Stimulated activated naive CD8-positive, alpha-beta T cell treated with anti-CD3 and anti-CD28 coated beads, Interleukin-15, amount 100 ng/mL, for 72 hours (primary cell): Measurements from ENCODE around the gene PYHIN1.

Experiments
- ATAC-seq: fragments of 150-1000 bp; cut with Tn5 transposase; 2 replicates; pipeline ENCODE4 v1.10.0; 2021; ENCODE audit warnings: mild to moderate bottlenecking, moderate library complexity
- DNase-seq, 2 donors: peaks; one replicate each; pipeline ENCODE4 v3.0.0; 2021 to 2022
- H3K27ac Mint-ChIP-seq, 2 donors: one replicate each; pipeline ENCODE4 v1.8.0; 2022; ENCODE audit warnings: mild to moderate bottlenecking in 2 of 2, mixed read lengths in 2 of 2, moderate library complexity in 2 of 2
- H3K27me3 Mint-ChIP-seq: one replicate; pipeline ENCODE4 v1.8.0; 2022; ENCODE audit warnings: mixed read lengths
- H3K4me1 Mint-ChIP-seq: one replicate; pipeline ENCODE4 v1.8.0; 2022; ENCODE audit warnings: mild to moderate bottlenecking, mixed read lengths
- H3K4me3 Mint-ChIP-seq, 2 donors: one replicate each; pipeline ENCODE4 v1.8.0; 2022; ENCODE audit warnings: mild to moderate bottlenecking in 2 of 2, mixed read lengths in 2 of 2, moderate library complexity in 1 of 2
- H3K9me3 Mint-ChIP-seq, 2 donors: one replicate each; pipeline ENCODE4 v1.8.0; 2022; ENCODE audit warnings: mixed read lengths in 2 of 2

Gene PYHIN1

DNA sequence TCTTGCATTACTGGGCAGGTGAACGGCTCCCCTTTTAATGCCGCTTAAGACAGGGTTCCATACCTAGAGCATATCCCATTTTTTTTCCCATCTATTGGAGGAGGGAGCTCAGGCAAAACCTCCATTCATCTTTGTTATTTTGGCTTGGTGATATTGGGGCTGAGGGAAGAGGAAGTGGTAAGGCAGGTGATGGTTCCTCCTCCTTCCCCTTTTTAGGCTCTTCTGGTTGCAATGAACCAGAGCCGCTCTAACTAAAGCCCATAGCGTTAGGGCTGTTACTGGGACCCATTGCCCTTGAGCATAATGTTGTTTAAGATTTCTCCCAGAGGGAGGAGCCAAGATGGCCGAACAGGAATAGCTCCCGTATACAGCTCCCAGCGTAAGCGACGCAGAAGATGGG, 21.1 kb downstream of the PYHIN1 start:
- DNase-seq (no peak), ATAC-seq (no peak)
- peaks cover 28% of the 10 kb centered on the region for H3K27me3 Mint-ChIP-seq
- no peak overlapping the region for H3K4me3 Mint-ChIP-seq
- no peak overlapping the region for H3K27ac Mint-ChIP-seq
- H3K4me1 Mint-ChIP-seq, result no peaks in the 10 kb centered on the region
- peaks cover 0 to 7% of the 10 kb centered on the region in 2 donors for H3K9me3 Mint-ChIP-seq

DNA sequence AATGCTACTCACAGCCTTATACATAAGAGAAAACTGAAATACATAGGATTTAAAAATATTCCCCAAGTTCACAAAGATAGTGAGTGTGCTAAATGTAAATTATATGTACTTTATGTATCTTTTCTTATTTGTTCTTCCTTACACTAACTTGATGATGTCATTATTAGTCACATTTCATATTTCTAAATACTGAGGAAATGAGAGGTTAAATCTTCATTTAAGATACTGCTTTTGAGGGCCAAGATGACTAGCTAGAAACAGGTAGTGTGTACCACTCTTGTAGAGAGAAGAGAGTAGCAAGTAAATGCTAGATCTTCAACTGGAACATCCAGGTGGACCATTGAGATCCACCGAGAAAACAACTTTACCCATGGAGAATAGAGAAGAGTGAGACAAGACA, 29.8 kb downstream of the PYHIN1 start:
- H3K27ac Mint-ChIP-seq, result no peak overlapping the region
- ATAC-seq (no peak), DNase-seq (no peak)
- peaks cover 0 to 5% of the 10 kb centered on the region in 2 donors for H3K9me3 Mint-ChIP-seq
- H3K4me1 Mint-ChIP-seq, result no peaks in the 10 kb centered on the region
- H3K27me3 Mint-ChIP-seq, result peaks cover 16% of the 10 kb centered on the region
- no peak overlapping the region for H3K4me3 Mint-ChIP-seq

- no peaks in the 10 kb centered on the region for H3K4me1 Mint-ChIP-seq
- H3K27ac Mint-ChIP-seq, result peak overlapping the region in 1 of 2 donors; percentile 34
Measured at GRCh38 chr1:158962983-158963382, 31.6 kb downstream of the PYHIN1 start.

DNA sequence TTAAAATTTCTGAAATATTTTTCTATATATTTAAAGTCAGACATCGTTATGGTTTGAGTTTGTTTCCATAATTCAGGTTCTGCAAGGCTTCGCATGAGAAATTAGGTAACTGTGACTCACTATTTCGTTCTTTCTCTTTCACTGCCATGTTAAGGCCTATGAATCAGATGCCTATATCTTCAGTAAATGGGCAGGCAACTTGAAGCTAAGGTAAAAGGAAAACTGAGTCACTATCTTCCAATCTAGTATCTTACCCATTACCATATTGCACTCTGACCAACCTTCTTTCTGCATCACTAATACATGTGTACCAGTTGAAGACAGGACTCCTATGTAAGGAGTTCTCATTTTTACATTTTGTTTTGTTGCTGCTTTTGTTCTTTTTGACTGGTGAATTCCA, 37.8 kb downstream of the PYHIN1 start:
- DNase-seq, result no peak
- no peak overlapping the region for H3K4me3 Mint-ChIP-seq
- ATAC-seq, result peak; percentile 94
- H3K9me3 Mint-ChIP-seq, result peaks cover 0 to 10% of the 10 kb centered on the region in 2 donors
- peaks cover 13% of the 10 kb centered on the region for H3K4me1 Mint-ChIP-seq
- H3K27me3 Mint-ChIP-seq, result peaks cover 12% of the 10 kb centered on the region
- no peak overlapping the region for H3K27ac Mint-ChIP-seq

More at GRCh38 chr1:158962983-158963382, 31.6 kb downstream of the PYHIN1 start:
- no peak for ATAC-seq
- Mint-ChIP-seq H3K27me3 (peaks cover 16% of the 10 kb centered on the region), H3K4me3 (no peak overlapping the region), H3K9me3 (peaks cover 0 to 5% of the 10 kb centered on the region in 2 donors)
- no peak for DNase-seq

- H3K9me3 Mint-ChIP-seq, result peaks cover 0 to 10% of the 10 kb centered on the region in 2 donors
- DNase-seq (no peak), ATAC-seq (peak; percentile 58)
- H3K27ac Mint-ChIP-seq, result peak overlapping the region in 1 of 2 donors; percentile 10
- H3K27me3 Mint-ChIP-seq, result peaks cover 5% of the 10 kb centered on the region
- H3K4me1 Mint-ChIP-seq, result peaks cover 13% of the 10 kb centered on the region
- H3K4me3 Mint-ChIP-seq, result no peak overlapping the region
Measured at GRCh38 chr1:158969855-158970254, 38.5 kb downstream of the PYHIN1 start.

DNA sequence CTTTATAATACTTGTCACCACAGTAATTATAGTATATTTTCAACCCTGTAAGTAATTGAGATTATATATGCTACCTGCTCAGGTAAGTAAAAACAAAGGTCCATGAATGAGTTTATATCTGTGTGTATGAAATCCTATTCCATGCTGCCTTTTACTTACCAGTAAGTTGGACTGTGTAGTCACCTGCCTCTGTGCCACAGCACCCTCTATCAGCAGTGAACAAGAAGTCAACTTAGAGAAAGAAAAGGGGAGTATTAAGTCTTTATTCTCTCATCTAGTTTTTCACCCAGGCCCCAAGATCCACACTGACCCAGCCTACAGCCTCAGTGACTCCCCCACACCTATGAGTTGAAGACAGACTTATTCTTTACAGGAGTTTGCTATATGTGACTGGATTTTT, 41.5 kb downstream of the PYHIN1 start:
- H3K27me3 Mint-ChIP-seq, result no peaks in the 10 kb centered on the region
- no peak overlapping the region for H3K4me3 Mint-ChIP-seq
- ATAC-seq (peak; percentile 48), DNase-seq (no peak)
- H3K4me1 Mint-ChIP-seq, result peaks cover 13% of the 10 kb centered on the region
- H3K9me3 Mint-ChIP-seq, result peaks cover 0 to 4% of the 10 kb centered on the region in 2 donors
- H3K27ac Mint-ChIP-seq, result no peak overlapping the region

DNA sequence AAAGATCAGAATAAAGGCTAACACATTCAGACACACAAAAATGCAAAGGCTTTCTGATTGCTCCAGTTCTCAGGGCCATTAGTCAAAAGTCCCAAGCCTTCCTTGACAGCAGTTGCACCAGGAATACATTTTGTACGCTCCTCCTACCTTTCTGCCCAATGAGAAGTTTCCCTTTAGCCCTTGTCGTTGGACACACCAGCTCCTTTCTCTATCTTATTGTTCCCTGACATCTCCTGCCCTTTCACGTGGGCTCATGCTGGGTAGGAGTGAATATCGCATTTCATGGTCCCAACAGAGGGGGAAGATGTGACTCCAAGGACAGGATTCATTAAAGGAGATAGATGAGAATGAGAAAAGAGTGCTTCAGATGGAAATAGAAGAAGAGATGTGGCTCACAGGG, 44.9 kb downstream of the PYHIN1 start:
- no peak for ATAC-seq
- Mint-ChIP-seq H3K9me3 (peaks cover 0 to 7% of the 10 kb centered on the region in 2 donors), H3K4me1 (peaks cover 6% of the 10 kb centered on the region), H3K4me3 (no peak overlapping the region), H3K27ac (no peak overlapping the region), H3K27me3 (no peaks in the 10 kb centered on the region)
- no peak for DNase-seq

- DNase-seq, result no peak
Measured at GRCh38 chr1:158978730-158979129, 47.4 kb downstream of the PYHIN1 start.

GRCh38 chr1:158979229-158979628, 47.9 kb downstream of the PYHIN1 start:
- Mint-ChIP-seq H3K4me1 (peaks cover 6% of the 10 kb centered on the region), H3K4me3 (no peak overlapping the region), H3K27me3 (peaks cover 7% of the 10 kb centered on the region), H3K27ac (no peak overlapping the region), H3K9me3 (peaks cover 2 to 23% of the 10 kb centered on the region in 2 donors)
- DNase-seq (no peak), ATAC-seq (no peak)

More at GRCh38 chr1:158978730-158979129, 47.4 kb downstream of the PYHIN1 start:
- no peak overlapping the region for H3K4me3 Mint-ChIP-seq
- no peak overlapping the region for H3K27ac Mint-ChIP-seq
- H3K4me1 Mint-ChIP-seq, result peaks cover 6% of the 10 kb centered on the region
- peaks cover 7% of the 10 kb centered on the region for H3K27me3 Mint-ChIP-seq
- peaks cover 0 to 22% of the 10 kb centered on the region in 2 donors for H3K9me3 Mint-ChIP-seq
- no peak for ATAC-seq

GRCh38 chr1:158983235-158983634, 51.9 kb downstream of the PYHIN1 start:
- ATAC-seq (no peak), DNase-seq (no peak)
- peaks cover 15% of the 10 kb centered on the region for H3K27me3 Mint-ChIP-seq
- no peak overlapping the region for H3K4me3 Mint-ChIP-seq
- H3K9me3 Mint-ChIP-seq, result peaks cover 10 to 39% of the 10 kb centered on the region in 2 donors
- H3K27ac Mint-ChIP-seq, result no peak overlapping the region
- H3K4me1 Mint-ChIP-seq, result peaks cover 6% of the 10 kb centered on the region

- DNase-seq, result no peak
- H3K27me3 Mint-ChIP-seq, result peaks cover 15% of the 10 kb centered on the region
- H3K9me3 Mint-ChIP-seq, result peaks cover 10 to 39% of the 10 kb centered on the region in 2 donors
- no peak overlapping the region for H3K4me3 Mint-ChIP-seq
- ATAC-seq, result no peak
- no peaks in the 10 kb centered on the region for H3K4me1 Mint-ChIP-seq
- H3K27ac Mint-ChIP-seq, result no peak overlapping the region
Measured at GRCh38 chr1:158984386-158984785, 53.0 kb downstream of the PYHIN1 start.

DNA sequence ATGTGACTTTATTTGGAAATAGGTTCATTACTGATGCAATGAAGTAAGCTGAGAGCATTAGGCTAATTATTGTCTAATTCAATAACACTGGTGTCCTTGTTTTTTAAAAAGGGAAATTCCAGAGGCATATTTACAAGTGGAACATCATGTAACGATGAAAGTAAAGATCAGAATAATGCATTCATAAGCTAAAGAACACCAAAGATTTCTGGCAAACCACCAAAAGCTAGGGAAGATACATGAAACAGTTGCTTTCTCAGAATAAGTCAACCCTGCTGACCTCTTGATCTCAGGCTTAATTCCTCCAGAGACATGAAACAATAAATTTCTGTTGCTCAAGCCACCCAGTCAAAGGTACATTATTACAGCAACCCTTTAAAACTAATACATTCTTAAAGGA, 58.1 kb downstream of the PYHIN1 start:
- ATAC-seq (no peak), DNase-seq (no peak)
- peaks cover 8% of the 10 kb centered on the region for H3K27me3 Mint-ChIP-seq
- no peaks in the 10 kb centered on the region for H3K4me1 Mint-ChIP-seq
- H3K27ac Mint-ChIP-seq, result no peak overlapping the region
- no peak overlapping the region for H3K4me3 Mint-ChIP-seq
- H3K9me3 Mint-ChIP-seq, result peaks cover 28 to 36% of the 10 kb centered on the region in 2 donors

- no peak for DNase-seq
Measured at GRCh38 chr1:158992787-158993312, 61.5 kb downstream of the PYHIN1 start.

DNA sequence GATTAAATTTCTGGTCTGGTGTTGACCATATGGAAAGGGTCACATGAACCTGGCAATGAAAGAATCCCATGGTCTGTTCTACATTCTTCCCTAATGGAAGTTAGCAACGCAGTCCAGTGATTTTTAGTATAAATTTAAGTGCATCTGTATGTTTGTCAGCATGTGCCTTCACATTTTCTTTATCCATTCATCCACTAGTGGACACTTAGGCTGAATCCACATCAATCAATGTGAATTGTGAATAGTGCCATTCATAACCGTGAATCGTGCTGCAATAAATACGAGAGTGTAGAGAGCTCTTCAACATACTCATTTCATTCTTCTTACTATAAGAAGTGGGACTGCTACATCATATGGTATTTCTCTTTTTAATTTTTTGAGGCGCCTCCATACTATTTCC, 65.6 kb downstream of the PYHIN1 start:
- peaks cover 12 to 23% of the 10 kb centered on the region in 2 donors for H3K9me3 Mint-ChIP-seq
- H3K27ac Mint-ChIP-seq, result no peak overlapping the region
- peaks cover 12% of the 10 kb centered on the region for H3K4me1 Mint-ChIP-seq
- H3K4me3 Mint-ChIP-seq, result no peak overlapping the region
- no peak for ATAC-seq
- no peak for DNase-seq
- H3K27me3 Mint-ChIP-seq, result no peaks in the 10 kb centered on the region

More at GRCh38 chr1:158992787-158993312, 61.5 kb downstream of the PYHIN1 start:
- ATAC-seq, result peak; percentile 60
- peaks cover 6% of the 10 kb centered on the region for H3K4me1 Mint-ChIP-seq
- H3K9me3 Mint-ChIP-seq, result peaks cover 23 to 32% of the 10 kb centered on the region in 2 donors
- no peak overlapping the region for H3K4me3 Mint-ChIP-seq
- H3K27me3 Mint-ChIP-seq, result no peaks in the 10 kb centered on the region
- no peak overlapping the region for H3K27ac Mint-ChIP-seq

DNA sequence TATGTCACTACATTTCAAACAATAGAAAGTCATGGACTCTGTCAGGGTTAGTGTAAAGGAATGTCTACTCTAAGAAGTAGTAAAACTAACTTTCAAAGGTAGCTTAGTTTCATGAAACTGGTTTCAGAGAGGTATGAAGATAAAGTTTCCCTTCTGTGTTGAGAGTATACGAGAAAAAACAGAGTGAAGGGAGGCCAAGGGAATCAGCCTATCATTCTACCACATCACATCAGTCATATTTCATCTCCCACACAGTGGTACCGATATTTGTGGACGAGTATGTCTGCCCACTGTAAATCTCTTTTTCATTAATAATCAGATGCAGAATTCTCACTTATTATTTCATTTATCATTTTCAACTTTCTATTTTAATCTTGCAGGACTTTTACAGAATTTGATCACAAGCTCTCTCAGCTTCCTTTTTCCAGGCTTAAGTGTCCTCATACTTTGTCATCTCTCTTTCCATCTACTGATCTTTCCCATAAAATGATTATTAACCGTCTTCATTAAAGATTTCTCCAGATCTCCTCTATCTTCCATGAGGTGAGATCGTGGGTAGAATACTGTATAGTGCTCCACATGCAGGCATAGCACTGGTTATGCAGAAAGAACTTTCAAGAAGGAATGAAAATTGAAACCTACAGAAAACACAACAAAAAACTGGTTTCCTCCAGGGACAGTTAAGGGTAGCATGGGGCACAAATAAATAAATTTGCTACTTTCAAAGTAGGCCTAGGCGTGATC, 66.9 kb downstream of the PYHIN1 start:
- peak overlapping the region in 1 of 2 donors; percentile 45 for H3K4me3 Mint-ChIP-seq
- peak; percentile 48 for ATAC-seq
- no peak for DNase-seq
- H3K27ac Mint-ChIP-seq, result peak overlapping the region in 1 of 2 donors; percentile 73
- peaks cover 12% of the 10 kb centered on the region for H3K4me1 Mint-ChIP-seq
- peaks cover 0 to 15% of the 10 kb centered on the region in 2 donors for H3K9me3 Mint-ChIP-seq
- H3K27me3 Mint-ChIP-seq, result no peaks in the 10 kb centered on the region

- peak overlapping the region in 1 of 2 donors; percentile 12 for H3K4me3 Mint-ChIP-seq
- no peak overlapping the region for H3K27ac Mint-ChIP-seq
- H3K4me1 Mint-ChIP-seq, result peaks cover 12% of the 10 kb centered on the region
- ATAC-seq (peak; percentile 61), DNase-seq (peak; percentile 34 to 36)
- H3K27me3 Mint-ChIP-seq, result no peaks in the 10 kb centered on the region
- H3K9me3 Mint-ChIP-seq, result peaks cover 0 to 10% of the 10 kb centered on the region in 2 donors
Measured at GRCh38 chr1:158998781-158999161, 67.4 kb downstream of the PYHIN1 start.
